Measurements from ENCODE around the gene DEFB131B.
"Not testable (repeated sequence)": the region's sequence is repeated elsewhere in the genome, so short reads cannot be mapped to it uniquely, and the experiment has no call there.

DEFB131B gene

DNA sequence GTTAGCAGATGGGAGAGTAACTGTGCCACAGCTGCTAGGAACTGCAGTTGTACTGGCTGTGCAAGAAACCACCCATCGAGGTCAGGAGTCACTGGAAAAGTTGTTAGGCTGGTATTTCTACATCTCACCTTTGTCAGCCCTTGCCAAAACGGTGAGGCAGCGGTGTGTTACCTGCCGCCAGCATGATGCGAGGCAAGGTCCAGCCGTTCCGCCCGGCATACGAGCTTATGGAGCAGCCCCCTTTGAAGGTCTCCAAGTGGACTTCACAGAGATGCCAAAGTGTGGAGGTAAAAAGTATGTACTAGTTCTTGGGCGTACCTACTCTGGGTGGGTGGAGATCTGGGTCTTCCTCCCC, 33.7 kb downstream of the DEFB131B start:
- not testable (repeated sequence) for FAIRE-seq

DNA sequence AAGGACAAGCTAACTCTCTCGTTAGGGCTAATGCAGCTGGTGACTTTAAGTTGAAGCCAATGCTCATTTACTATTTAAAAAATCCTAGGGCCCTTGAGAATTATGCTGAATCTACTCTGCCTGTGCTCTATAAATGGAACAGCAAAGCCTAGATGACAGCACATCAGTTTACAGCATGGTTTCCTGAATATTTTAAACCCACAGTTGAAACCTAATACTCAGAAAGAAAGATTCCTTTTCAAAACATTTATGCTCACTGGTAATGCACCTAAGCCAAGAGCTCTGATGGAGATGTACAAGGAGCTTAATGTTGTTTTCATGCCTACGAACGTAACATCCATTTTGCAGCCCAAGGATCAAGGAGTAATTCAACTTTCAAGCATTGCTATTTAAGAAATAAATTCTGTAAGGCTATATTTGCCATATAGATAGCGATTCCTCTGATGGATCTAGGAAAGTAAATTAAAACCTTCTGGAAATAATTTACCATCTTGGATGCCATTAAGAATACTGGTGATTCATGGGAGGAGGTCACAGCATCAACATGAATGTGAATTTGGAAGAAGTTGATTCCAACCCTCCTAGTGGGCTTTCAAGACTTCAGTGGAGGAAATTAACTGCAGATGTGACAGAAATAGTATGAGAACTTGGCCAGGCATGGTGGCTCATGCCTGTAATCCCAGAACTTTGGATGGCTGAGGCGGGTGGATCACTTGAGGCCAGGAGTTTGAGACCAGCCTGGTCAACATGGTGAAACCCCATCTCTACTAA, 35.7 kb downstream of the DEFB131B start:
- FAIRE-seq, result no peak

DNA sequence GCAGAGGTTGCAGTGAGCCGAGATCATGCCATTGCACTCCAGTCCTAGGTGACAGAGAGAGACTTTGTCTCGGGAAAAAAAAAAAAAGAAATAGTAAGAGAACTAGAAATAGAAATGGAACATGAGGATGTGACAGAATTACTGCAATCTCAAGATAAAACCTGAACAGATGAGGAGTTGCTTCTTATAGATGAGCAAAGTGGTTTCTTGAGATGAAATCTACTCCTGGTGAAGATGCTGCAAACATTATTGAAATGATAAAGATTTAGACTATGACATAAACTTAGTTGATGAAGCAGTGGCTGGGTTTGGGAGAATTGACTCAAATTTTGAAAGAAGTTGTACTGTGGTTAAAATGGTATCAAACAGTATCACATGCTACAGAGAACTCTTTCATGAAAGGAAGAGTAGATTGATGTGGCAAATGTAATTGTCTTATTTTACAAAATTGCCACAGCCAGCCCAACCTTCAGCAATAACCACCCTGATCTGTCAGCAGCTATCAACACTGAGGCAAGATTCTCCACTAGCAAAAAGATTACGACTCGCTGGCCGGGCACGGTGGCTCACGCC, 36.5 kb downstream of the DEFB131B start:
- no peak for FAIRE-seq

DNA sequence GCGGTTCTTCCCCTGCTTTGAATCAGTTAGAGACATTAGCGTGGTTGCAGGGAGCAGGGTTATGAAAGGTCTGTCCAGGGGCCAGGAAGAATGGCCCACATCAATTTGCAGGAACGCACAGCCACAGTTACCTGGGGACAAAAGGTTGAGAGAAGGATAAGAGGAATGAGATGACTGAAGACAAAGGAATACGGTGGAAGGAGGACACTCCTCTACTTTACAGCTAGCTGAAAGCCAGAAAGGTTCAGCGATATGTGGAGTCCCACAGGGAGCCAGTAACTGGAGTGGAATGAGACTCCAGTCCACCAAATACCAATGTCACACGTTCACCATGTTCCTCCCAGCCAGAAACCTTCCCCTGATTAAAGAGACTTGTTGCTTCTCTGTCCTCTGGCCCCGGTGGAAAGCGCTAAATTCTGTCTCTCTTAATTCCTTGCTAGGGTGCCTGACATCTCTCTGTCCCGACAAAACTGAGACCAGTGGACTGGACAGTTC, 39.4 kb downstream of the DEFB131B start:
- FAIRE-seq, result no peak

DNA sequence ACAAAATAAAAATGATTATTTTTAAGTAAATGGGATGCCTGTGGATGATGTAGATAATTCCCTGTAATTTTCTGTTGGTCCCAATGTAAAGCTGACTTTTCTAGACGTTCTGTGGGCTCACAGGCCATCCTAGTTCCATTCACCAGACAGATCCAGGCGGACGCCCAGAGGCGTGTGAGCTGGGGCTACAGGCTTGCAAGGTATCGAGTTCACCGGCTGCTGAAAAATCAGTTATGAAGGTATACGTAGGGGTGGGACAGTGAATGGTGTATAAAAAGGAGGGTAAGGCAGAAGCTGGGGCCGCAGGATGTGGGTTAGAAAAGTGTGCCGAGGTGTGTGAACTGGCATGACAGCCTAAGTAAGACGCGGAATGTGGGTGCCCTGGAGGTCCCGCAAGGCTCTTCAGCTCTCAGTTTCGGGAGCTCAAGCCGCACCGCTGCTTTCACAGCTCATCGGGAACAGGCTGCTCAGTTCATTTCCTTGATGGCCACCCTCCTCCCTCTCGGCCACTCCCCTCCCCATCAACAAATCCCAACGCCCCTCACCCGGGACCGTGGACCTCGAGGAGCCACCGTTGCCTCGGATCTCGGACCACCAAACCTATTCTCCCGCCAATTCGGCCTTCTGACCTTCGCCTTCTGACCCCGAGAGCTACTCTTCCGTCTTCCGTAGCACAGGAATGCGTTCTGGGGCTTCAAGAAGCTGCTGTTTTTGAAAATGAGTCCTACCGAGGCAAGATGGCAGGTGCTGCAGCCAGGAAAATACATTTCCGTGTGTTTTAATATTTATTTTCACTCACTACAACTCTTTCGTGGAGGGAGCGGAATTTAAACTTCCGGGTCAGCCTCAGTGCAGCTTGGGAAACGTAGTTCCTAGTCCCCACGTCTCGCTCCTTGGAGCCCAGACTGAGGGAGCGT, 49.8 kb downstream of the DEFB131B start, which contains the start of gene XNDC1N:
XNDC1N (minus strand) TSS at position 775 of the 917 bp plus-strand sequence. CDS start 5,241 bp downstream, outside the sequence.
- no peak for FAIRE-seq

DNA sequence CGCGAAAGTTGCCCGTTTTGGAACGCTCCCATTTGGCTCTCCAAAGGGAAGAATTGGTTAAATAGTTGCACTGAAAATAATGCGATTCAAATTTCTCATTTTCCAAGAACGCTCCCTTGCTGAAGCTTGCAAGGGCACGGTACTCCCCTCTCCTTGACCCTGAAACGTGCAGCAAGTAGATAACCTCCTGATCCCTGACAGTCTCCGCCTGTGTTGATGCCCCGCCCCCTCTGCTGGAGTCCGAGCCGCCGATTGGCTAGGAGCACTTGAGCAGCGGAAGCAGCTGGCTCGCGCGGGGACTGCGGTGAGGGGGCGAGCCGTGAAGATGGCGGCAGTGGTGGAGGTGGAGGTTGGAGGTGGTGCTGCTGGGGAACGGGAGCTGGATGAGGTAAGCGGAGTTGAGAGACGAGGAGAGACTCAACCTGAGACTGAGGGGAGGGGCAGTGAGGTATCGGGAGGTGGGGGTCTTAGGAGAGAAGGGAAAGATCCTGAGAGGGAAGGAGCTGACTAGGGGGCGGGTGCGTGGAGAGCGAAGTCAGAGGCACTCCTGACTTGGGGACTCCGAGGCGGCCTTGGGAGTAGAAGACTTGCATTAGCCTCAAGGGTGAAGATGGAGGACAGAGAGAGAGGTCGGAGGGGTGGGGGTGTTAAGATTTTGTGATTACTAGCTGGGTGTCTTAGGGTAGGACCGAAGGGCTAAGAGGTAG, 50.6 kb downstream of the DEFB131B start, which contains the start of gene RNF121:
RNF121 (plus strand) TSS at position 310 of the 707 bp plus-strand sequence; CDS start at position 326, 16 bp downstream.
- FAIRE-seq, result no peak

DNA sequence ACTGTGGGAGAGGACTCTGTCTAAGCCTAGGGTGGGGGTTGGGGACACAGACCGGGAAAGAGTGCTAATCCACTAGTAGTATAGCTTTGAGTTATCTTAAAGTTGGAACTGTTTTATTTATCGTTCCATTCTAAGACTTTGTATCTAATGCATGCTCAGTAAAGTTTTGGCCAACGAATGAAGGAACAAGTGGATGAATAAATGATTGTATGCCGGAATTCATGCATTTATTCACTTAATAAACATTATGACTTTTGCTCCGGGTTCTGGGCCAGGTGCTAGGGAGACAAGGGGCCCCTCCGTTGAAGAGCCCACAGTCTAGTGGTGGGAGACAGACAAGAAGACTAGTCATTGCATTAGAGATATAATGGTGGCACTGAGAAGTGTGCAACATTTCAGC, 51.2 kb downstream of the DEFB131B start:
- no peak for FAIRE-seq

DNA sequence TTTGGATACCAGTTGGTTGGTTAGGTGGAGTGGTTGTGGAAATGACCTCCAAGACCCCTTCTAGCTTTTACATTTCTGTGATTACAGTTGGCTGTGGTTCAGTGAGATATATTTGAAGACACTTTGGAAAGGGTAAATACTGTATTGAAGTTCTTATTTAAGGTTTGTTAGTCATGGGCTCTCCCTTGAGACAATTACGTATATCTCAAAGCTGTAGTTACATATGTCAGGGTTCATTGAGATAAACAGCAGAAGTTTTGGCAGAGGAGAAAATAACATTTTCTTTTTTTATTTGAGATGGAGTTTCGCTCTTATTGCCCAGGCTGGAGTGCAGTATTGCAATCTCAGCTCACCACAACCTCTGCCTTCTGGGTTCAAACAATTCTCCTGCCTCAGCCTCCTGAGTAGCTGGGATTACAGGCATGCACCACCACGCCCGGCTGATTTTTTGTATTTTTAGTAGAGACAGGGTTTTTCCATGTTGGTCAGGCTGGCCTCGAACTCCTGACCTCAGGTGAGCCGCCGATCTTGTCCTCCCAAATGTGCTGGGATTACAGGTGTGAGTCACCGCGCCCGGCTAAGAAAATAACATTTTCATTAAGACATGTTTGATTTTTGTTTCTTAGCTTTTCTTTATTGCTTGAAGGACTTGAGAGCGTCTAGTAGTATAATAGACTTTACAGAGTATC, 52.4 kb downstream of the DEFB131B start:
- no peak for FAIRE-seq

DNA sequence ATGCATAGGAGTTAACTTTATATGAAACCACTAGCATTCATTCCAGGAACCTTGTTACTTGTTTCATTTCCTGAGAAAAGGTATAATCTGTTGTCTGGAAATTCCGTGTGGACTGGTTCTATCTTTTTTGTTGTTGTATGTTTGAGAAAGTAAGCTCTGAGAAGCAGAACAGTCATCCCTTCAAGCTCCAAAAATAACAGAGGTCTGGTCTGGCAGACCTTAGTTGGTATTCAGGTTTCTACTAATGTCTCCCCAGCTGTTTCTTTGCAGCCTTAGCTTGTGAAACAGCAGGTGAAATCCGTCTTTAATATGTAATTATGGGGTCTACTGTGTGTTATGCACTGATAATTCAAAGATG, 53.0 kb downstream of the DEFB131B start:
- FAIRE-seq, result no peak

DNA sequence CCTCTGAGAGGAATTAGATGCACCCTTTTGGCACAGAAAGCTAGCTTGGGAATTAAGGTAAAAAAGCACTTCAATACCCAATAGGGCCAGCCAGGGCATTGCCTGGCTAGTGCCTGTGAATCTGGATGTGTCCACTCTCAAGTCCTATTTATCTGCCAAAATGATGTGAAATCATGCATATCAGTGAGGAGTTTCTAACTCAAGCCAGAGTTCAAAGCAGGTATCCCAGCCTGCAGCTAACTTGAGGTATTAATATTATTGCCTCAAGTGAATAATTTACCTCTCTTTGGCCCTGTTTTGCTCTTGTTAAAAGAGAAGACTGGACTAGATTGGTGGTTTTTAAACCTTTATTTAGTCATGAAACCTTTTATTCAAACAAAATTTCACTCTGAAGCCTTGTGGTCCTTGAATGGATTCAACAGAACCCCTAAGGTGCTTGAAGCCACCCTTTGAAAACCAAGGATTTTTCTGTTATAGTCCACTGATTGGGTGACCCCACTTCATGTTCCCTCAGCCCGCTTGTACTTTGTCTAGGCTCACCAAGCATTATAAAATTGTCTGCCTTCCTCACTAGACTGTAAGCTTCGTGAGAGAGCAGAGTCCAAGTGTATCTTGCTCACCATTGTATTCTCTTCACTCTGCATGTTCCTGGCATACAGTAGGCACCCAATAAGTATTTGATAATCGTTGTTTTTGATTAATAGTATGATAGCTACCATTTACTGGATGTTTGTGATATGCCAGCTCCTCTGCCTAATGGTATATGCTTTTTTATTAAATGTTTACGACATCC, 55.1 kb downstream of the DEFB131B start:
- FAIRE-seq, result no peak
